GM12878 (cell line): Measurements from ENCODE around the gene RAPGEF1. TPM values are rescaled to one million over a fixed set of nuclear protein-coding genes. Genes with fewer than 3 reads are reported as not detected.

Experiments
- ATAC-seq: fragments of 200-7000 bp; cut with Tn5 transposase; 3 replicates; pipeline ENCODE4 v1.9.1; 2020; ENCODE audit warnings: mild to moderate bottlenecking, moderate library complexity
- BruUV-seq: library from RNA; stranded (reverse); fragments of 400-500 nt; replicated peaks from 2 replicates; lab custom pipeline; 2021; lab: Mats Ljungman, UMichigan
- CTCF ChIA-PET: fragments of 300-600 bp; sonication (Branson Sonifier 250); formaldehyde crosslinking; extraction: SDS; loops from one replicate; lab custom pipeline; 2021; ENCODE audit warnings: inconsistent platforms; lab: Yijun Ruan, JAX
- POLR2A ChIA-PET: fragments of 350-600 bp; formaldehyde crosslinking; extraction: SDS; loops from one replicate; lab custom pipeline; 2021; ENCODE audit warnings: inconsistent platforms; lab: Charles Lee
- RAD21 ChIA-PET: fragments of 300-600 bp; sonication (Branson Sonifier 250); formaldehyde crosslinking; loops from one replicate; lab custom pipeline; 2023; ENCODE audit warnings: antibody characterized with exemption; ENCODE audit not compliant: unreplicated experiment; lab: Charles Lee
- SMC1A ChIA-PET: fragments of 300-600 bp; sonication (Branson Sonifier 250); formaldehyde crosslinking; loops from one replicate; lab custom pipeline; 2023; ENCODE audit not compliant: unreplicated experiment, uncharacterized antibody; lab: Charles Lee
- DNase-seq: peaks from one replicate; pipeline ENCODE4 v3.0.0-alpha.2; 2011; ENCODE audit warnings: low read depth, low spot score
- FAIRE-seq: peaks from 3 replicates; lab custom pipeline; 2011; peaks lifted over from hg19 to GRCh38; lab: Jason Lieb, UNC
- H2AFZ ChIP-seq: 2 replicates; pipeline ENCODE4 v1.6.0; 2011; ENCODE audit warnings: low read depth, low read length, control low read depth; ENCODE audit not compliant: control insufficient read depth
- H3K27ac ChIP-seq: 2 replicates; pipeline ENCODE4 v1.5.1; 2011; ENCODE audit warnings: control low read depth; ENCODE audit not compliant: control insufficient read depth, insufficient read depth
- H3K27me3 ChIP-seq, 2 experiments: replicated peaks in 1 of 2; 2 replicates each; pipeline versions ENCODE4 v1.6.0 to v1.6.1; 2011; ENCODE audit warnings: low read length in 1 of 2; ENCODE audit not compliant: control insufficient read depth in 2 of 2, insufficient read depth in 2 of 2
- H3K36me3 ChIP-seq, 2 experiments: 2 replicates each; pipeline ENCODE4 v1.5.1; 2011; ENCODE audit warnings: low read length in 1 of 2; ENCODE audit not compliant: control insufficient read depth in 2 of 2, insufficient read depth in 2 of 2
- H3K4me1 ChIP-seq: 2 replicates; pipeline ENCODE4 v1.6.1; 2011; ENCODE audit warnings: mild to moderate bottlenecking, low read length, moderate library complexity, mixed read lengths; ENCODE audit not compliant: control insufficient read depth, insufficient read depth
- H3K4me2 ChIP-seq: 2 replicates; pipeline ENCODE4 v1.6.0; 2011; ENCODE audit warnings: control low read depth; ENCODE audit not compliant: control insufficient read depth, insufficient read depth
- H3K4me3 ChIP-seq: fragments of 200-600 bp; sonication (generic); 2 replicates; pipeline ENCODE4 v1.5.1; 2016
- H3K79me2 ChIP-seq: 2 replicates; pipeline ENCODE4 v1.6.0; 2011; ENCODE audit warnings: low read length; ENCODE audit not compliant: control insufficient read depth, insufficient read depth
- H3K9ac ChIP-seq: 2 replicates; pipeline ENCODE4 v1.8.0; 2011; ENCODE audit warnings: low read length, control low read depth, mixed read lengths; ENCODE audit not compliant: control insufficient read depth, insufficient read depth
- H3K9me3 ChIP-seq: replicated peaks from 3 replicates; pipeline ENCODE4 v1.5.1; 2011; ENCODE audit warnings: mild to moderate bottlenecking, low read length; ENCODE audit not compliant: control insufficient read depth, insufficient read depth
- H4K20me1 ChIP-seq: 2 replicates; pipeline ENCODE4 v1.6.0; 2011; ENCODE audit not compliant: control insufficient read depth, insufficient read depth
- BMI1 ChIP-seq: fragments of 450-650 bp; IDR thresholded peaks from 2 replicates; pipeline ENCODE4 v1.6.1; 2016; ENCODE audit warnings: mild to moderate bottlenecking, moderate library complexity, borderline replicate concordance
- CREB1 ChIP-seq: IDR thresholded peaks from 2 replicates; pipeline ENCODE4 v1.6.1; 2012; ENCODE audit warnings: low read depth, mild to moderate bottlenecking, inconsistent platforms
- HDGF ChIP-seq: fragments of 450-650 bp; IDR thresholded peaks from 2 replicates; pipeline ENCODE4 v1.6.1; 2016; ENCODE audit warnings: antibody characterized with exemption
- NBN ChIP-seq: fragments of 450-650 bp; IDR thresholded peaks from 2 replicates; pipeline ENCODE4 v1.6.1; 2016
- NKRF ChIP-seq: fragments of 450-650 bp; conservative IDR thresholded peaks from 2 replicates; pipeline ENCODE4 v1.6.1; 2017; ENCODE audit warnings: mild to moderate bottlenecking, moderate library complexity
- PKNOX1 ChIP-seq: fragments of 450-650 bp; IDR thresholded peaks from 2 replicates; pipeline ENCODE4 v1.6.1; 2016; ENCODE audit warnings: mild to moderate bottlenecking
- POLR2AphosphoS5 ChIP-seq: IDR thresholded peaks from 2 replicates; pipeline ENCODE4 v1.6.1; 2011; ENCODE audit warnings: mild to moderate bottlenecking, low read length, inconsistent platforms
- SIN3A ChIP-seq: IDR thresholded peaks from 2 replicates; pipeline ENCODE4 v1.6.1; 2012; ENCODE audit warnings: low read depth, low read length, improper control_type of control experiment
- WGBS: methylation state at CpG from one replicate; pipeline ENCODE4 v1.1.6; 2016; ENCODE audit warnings: low lambda C conversion rate; ENCODE audit not compliant: insufficient replicate concordance, insufficient coverage; ENCODE audit errors: missing lambda C conversion rate; 5-methylcytosine and 5-hydroxymethylcytosine counted together
- in situ Hi-C: fragments of 300-500 bp; cut with MboI; formaldehyde crosslinking; loops from 9 replicates; pipeline ENCODE4 v1.14.3; 2018; ENCODE audit warnings: mixed read lengths
- intact Hi-C: fragments of 100-400 bp; cut with micrococcal nuclease; formaldehyde crosslinking; loops from one replicate; pipeline ENCODE4 v1.14.2; 2022; ENCODE audit not compliant: unreplicated experiment
- polyA plus RNA-seq, 11 experiments: library from polyadenylated mRNA; depleted of rRNA in 4 of 11; unstranded in 6 of 11; stranded (reverse) in 5 of 11; fragments of >200 nt; fragmentation: Nextera tagmentation in 4 of 11; fragmentation: Illumina TruSeq in 1 of 11; extraction: Ambion mirVana in 4 of 11; extraction: Trizol in 1 of 11; gene quantifications; 1 replicate in 1 of 11; 2 replicates in 10 of 11; pipeline versions ENCODE4 v1.2.1 to v1.2.3, GENCODE V29; 2011 to 2016; ENCODE audit warnings: inconsistent platforms in 2 of 11, missing spikeins in 2 of 11, low read depth in 1 of 11
- total RNA-seq, 4 experiments: library from RNA; depleted of rRNA in 3 of 4; stranded (reverse); fragments of >200 nt in 3 of 4; fragmentation: Illumina TruSeq in 1 of 4; extraction: Trizol in 1 of 4; gene quantifications; 2 replicates each; pipeline versions ENCODE4 v1.2.1 to v1.2.3, GENCODE V29; 2013 to 2021
- TF ChIP-seq, protein P1 (sequence below): IDR thresholded peaks from 2 replicates; pipeline ENCODE4 v1.6.1; 2011; ENCODE audit warnings: mild to moderate bottlenecking, low read depth, low read length, moderate library complexity; ENCODE audit not compliant: insufficient replicate concordance
- TF ChIP-seq, protein P2 (sequence below): fragments of 450-650 bp; IDR thresholded peaks from 2 replicates; pipeline ENCODE4 v1.6.1; 2017; ENCODE audit warnings: mild to moderate bottlenecking

RAPGEF1 gene
- total and polyA plus RNA-seq, 10 of the 15 experiments (the other 5 are each of a cell fraction or from before 2014, with no cell fraction given): 0.42 to 113 (median 45.9) TPM

DNA sequence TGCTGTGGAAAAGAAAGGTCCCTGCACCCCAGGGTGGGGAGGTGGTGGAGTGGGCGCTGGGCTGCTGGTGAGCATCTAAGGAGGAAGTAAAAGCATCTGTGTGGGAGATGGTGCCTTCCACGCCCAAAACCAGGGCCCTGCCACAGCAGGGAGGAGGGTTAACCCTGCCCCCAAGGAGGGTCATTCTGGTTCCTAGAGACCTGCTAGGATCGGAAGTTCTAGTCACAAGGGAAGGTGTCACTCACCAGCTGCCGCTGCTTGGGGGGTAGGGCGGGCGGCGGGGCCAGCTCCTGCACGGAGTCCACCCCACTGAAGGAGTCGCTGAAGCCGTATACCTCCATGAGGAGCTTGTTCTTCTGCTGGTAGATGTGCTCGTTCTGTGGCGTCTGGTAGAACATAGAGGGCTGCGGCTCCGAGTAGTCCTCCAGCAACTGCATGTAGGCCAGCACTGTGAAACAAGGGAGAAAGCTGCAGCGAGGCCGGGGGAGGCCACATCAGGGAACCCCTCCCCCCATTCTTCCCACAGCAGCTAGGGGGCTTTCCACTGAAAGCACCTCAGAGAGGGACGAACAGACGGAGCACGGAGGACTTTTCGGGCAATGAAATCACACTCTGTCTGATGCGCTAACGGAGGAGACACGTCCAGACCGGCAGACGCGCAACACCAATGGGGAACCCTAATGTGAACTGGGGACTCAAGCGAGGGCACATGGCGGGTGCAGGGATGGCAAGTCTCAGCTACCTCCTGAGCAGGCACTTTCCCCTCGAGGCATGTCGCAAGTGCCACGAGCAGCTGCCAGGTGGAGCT, 118.1 kb downstream of the RAPGEF1 start (continued):
- TF ChIP-seq NKRF (peak; percentile 25), HDGF (no peak), BMI1 (no peak), SIN3A (no peak), NBN (peak; percentile 88)

DNA sequence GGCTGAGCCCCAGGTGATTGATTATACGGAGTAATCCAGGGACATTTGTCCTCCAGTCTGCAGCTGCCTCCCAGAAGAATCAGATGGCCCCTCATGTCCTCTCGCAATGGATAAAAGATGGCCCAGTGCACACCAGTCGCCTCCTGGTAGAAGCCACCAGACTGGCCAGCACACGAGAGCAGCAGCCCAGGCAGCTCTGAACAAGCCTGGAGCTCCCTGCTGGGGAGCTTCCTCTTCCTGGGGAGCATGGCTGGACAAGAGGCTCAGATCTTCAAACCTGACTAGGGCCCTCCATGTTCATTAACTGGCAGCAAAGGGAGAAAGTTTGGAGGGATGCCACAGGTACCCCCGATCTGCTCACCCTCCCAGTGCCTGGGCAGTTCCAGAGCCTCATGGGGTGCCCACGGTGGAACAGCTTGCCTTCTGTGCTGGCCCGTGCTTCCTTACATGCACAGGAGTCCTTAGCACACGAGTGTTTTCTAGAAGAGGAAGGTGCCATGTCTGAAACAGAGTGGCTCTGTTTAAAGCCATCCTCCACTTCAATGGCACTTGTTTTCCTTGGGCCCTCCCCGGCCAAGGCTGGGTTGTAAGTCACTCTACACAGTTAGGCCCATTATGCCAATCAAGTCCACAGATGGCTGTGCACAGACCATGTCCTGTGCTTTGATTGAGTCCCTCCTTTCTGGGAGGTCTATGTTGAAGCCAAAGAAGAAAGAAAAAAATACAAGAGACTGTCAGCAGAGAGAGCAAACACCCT, 118.9 kb downstream of the RAPGEF1 start:
- in situ Hi-C loops: no loop called here
- 67% methylated on average over 9 of the region's 9 CpGs for WGBS

More for the DNA sequence above, 118.9 kb downstream of the RAPGEF1 start:
- Histone ChIP-seq H4K20me1 (no peaks in the 10 kb centered on the region), H3K27me3 (no peaks in the 10 kb centered on the region), H2AFZ (no peak overlapping the region), H3K27ac (peak overlapping the region; percentile 89), H3K4me3 (peak overlapping the region; percentile 16; the same call in 1 of the 2 replicates), H3K4me2 (peak overlapping the region; percentile 73), H3K4me1 (peaks cover 32% of the 10 kb centered on the region), H3K79me2 (peaks cover 11% of the 10 kb centered on the region), H3K36me3 (peaks cover 30 to 45% of the 10 kb centered on the region in 2 experiments), H3K9ac (peak overlapping the region; percentile 59), H3K9me3 (no peaks in the 10 kb centered on the region; the same call in 2 of the 3 replicates)
- TF ChIP-seq BMI1 (no peak), CREB1 (no peak), POLR2AphosphoS5 (peak; percentile 23; the same call in 1 of the 2 replicates), PKNOX1 (no peak)
- TF ChIP-seq, protein P1, sequence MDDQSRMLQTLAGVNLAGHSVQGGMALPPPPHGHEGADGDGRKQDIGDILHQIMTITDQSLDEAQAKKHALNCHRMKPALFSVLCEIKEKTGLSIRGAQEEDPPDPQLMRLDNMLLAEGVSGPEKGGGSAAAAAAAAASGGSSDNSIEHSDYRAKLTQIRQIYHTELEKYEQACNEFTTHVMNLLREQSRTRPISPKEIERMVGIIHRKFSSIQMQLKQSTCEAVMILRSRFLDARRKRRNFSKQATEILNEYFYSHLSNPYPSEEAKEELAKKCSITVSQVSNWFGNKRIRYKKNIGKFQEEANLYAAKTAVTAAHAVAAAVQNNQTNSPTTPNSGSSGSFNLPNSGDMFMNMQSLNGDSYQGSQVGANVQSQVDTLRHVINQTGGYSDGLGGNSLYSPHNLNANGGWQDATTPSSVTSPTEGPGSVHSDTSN: no peak
- TF ChIP-seq, protein P2, sequence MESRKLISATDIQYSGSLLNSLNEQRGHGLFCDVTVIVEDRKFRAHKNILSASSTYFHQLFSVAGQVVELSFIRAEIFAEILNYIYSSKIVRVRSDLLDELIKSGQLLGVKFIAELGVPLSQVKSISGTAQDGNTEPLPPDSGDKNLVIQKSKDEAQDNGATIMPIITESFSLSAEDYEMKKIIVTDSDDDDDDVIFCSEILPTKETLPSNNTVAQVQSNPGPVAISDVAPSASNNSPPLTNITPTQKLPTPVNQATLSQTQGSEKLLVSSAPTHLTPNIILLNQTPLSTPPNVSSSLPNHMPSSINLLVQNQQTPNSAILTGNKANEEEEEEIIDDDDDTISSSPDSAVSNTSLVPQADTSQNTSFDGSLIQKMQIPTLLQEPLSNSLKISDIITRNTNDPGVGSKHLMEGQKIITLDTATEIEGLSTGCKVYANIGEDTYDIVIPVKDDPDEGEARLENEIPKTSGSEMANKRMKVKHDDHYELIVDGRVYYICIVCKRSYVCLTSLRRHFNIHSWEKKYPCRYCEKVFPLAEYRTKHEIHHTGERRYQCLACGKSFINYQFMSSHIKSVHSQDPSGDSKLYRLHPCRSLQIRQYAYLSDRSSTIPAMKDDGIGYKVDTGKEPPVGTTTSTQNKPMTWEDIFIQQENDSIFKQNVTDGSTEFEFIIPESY: no peak
- ChIA-PET SMC1A (interaction anchor here (1.0 to 5.9 kb wide), 18 partner anchors 9 to 248 kb away, joined by 3 to 58 read pairs (median 6); no protein-coding TSS in a partner anchor), RAD21 (interaction anchor here (0.8 to 4.5 kb wide), 16 partner anchors 10 to 119 kb away, joined by 3 to 52 read pairs (median 20); partner anchors contain the start of gene RAPGEF1), CTCF (interaction anchor here (0.6 to 3.5 kb wide), 13 partner anchors 10 to 1906 kb away, joined by 3 to 23 read pairs (median 9); partner anchors contain the start of gene RAPGEF1), POLR2A (interaction anchor here (0.7 to 5.2 kb wide), 16 partner anchors 10 to 1856 kb away, joined by 3 to 54 read pairs (median 7); partner anchors contain the start of gene RAPGEF1)
- FAIRE-seq: no peak
- intact Hi-C loops: loop anchor here (1.0 to 5.0 kb wide), 2 partner anchors 84 to 116 kb away; no protein-coding TSS in a partner anchor
- ATAC-seq: no peak; the same call in 1 of the 3 replicates
- TSS peak; percentile 40 for BruUV-seq
- DNase-seq: no peak
